Stimulated activated CD4-positive, alpha-beta T cell treated with anti-CD3 and anti-CD28 coated beads, Interleukin-12 subunit alpha, Interleukin-12 subunit beta, amount 100 ng/mL, for 48 hours (primary cell): ENCODE data around the gene GEMIN5.
"Not testable (repeated sequence)": the region's sequence is repeated elsewhere in the genome, so short reads cannot be mapped to it uniquely, and the experiment has no call there.

ENCODE experiments used
- DNase-seq, 3 donors: peaks; one replicate each; pipeline ENCODE4 v3.0.0-alpha.2; 2020; ENCODE audit warnings: low read depth in 2 of 3, low spot score in 1 of 3

Gene GEMIN5

GRCh38 chr5:154940772-154941620 lies 3.0 kb upstream of the GEMIN5 start, which contains the start of gene MRPL22:
MRPL22 (plus strand) TSS chr5:154941073; CDS start chr5:154941111, 38 bp downstream.
- peak; percentile 91 to 95 (median 92) for DNase-seq

GRCh38 chr5:154940375-154940771 lies 2.4 kb upstream of the GEMIN5 start:
- no peak for DNase-seq

- DNase-seq: not testable (repeated sequence)
Measured at GRCh38 chr5:154939387-154939786, 1.4 kb upstream of the GEMIN5 start.

- DNase-seq: no peak
Measured at GRCh38 chr5:154937186-154937717, 759 bp downstream of the GEMIN5 start.

- no peak for DNase-seq
Measured at GRCh38 chr5:154934881-154935280, 3.1 kb downstream of the GEMIN5 start.

GRCh38 chr5:154933537-154933936 lies 4.5 kb downstream of the GEMIN5 start:
- no peak for DNase-seq

- no peak for DNase-seq
Measured at GRCh38 chr5:154923441-154924430, 14.3 kb downstream of the GEMIN5 start.

GRCh38 chr5:154917757-154918156 lies 20.3 kb downstream of the GEMIN5 start:
- DNase-seq: no peak

- no peak for DNase-seq
Measured at GRCh38 chr5:154916874-154917273, 21.1 kb downstream of the GEMIN5 start.

GRCh38 chr5:154905601-154906000 lies 32.4 kb downstream of the GEMIN5 start:
- DNase-seq: not testable (repeated sequence)

GRCh38 chr5:154901913-154902312 lies 36.1 kb downstream of the GEMIN5 start:
- DNase-seq: no peak

- DNase-seq: no peak
Measured at GRCh38 chr5:154901276-154901675, 36.7 kb downstream of the GEMIN5 start.

GRCh38 chr5:154900066-154900465 lies 37.9 kb downstream of the GEMIN5 start:
- DNase-seq: no peak

- DNase-seq: no peak
Measured at GRCh38 chr5:154899151-154899816, 38.7 kb downstream of the GEMIN5 start.

GRCh38 chr5:154898210-154898609 lies 39.8 kb downstream of the GEMIN5 start:
- DNase-seq: no peak

- DNase-seq: no peak
Measured at GRCh38 chr5:154896562-154897165, 41.3 kb downstream of the GEMIN5 start.

- no peak for DNase-seq
Measured at GRCh38 chr5:154895606-154896561, 42.1 kb downstream of the GEMIN5 start.

GRCh38 chr5:154893381-154893780 lies 44.6 kb downstream of the GEMIN5 start:
- no peak for DNase-seq

- DNase-seq: no peak
Measured at GRCh38 chr5:154892369-154892771, 45.6 kb downstream of the GEMIN5 start.
